Left lobe of liver (tissue), 2 donors: Measurements from ENCODE around the gene IL1RAPL1. TPM values are rescaled to one million over a fixed set of nuclear protein-coding genes. Genes with fewer than 3 reads are reported as not detected.

Experiments used
- ATAC-seq: fragments of 200-7000 bp; cut with Tn5 transposase; one replicate; pipeline ENCODE4 v1.9.1; 2020; ENCODE audit warnings: mild to moderate bottlenecking, moderate library complexity
- DNase-seq: peaks from one replicate; pipeline ENCODE4 v3.0.0-alpha.2; 2020; ENCODE audit warnings: low spot score
- total RNA-seq: library from RNA; stranded (reverse); gene quantifications from one replicate; pipeline ENCODE4 v1.2.1, GENCODE V29; 2021
- donor health status: DM: no; HTN: no; CAD: no; lungs with moderate emphysema.
- donor health status: DM: no; HTN: yes; CAD: no.

The IL1RAPL1 gene
- total RNA-seq, 1 donor from 2014 or later, result not detected

DNA sequence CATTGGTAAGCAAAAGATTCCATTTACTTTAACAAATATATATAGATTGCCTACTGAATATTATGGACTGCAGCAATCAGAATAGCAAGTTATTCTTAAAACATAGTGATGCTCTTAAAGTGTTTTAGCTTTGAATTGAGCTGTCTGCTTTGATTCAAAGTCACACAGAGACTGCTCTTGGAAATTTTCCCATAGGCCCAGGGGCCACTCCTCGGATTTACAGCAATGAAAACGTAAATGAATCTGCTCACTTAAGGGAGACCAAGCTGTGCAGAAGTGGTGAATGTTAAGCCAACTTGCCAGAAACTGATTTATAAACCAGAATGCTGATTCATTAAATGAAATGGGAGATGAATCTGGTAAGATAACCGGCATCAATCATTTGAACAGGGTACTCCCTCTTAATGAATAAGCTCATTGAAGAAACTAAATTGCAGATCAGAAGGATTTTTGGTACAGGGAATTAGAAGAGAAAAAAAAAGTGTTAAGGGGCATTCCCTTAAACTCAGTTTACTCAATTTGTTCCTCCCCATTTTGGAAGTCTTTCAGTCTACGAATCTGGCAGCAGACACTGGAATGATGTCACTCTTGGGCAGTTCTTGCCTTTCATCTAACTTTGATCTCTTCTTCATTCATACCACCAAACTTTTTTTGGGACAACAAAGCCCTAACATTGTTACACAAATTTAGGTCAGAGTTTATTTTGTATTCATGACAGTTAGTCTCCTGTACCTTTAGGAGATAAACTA lies 1264.8 kb downstream of the IL1RAPL1 start:
- DNase-seq (no peak), ATAC-seq (no peak)

DNA sequence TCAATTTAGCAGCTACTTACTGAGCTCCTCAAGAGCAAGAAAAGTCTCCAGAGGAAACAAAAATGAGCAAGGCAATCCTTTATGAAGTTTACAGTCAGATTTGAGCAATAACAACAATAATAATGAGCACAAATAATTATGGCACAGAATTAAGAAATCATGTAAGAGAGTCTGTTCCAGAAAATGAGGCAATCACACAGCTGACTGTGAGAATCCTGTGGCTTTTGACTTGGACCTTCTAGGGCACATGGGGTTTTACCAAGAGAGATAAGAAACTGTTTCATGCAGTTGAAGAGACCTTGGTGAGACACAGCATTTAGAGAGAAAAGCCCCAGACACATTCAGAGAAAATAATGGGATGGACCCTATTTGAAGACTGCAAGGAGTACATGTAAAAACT lies 1265.5 kb downstream of the IL1RAPL1 start:
- no peak for ATAC-seq
- no peak for DNase-seq

DNA sequence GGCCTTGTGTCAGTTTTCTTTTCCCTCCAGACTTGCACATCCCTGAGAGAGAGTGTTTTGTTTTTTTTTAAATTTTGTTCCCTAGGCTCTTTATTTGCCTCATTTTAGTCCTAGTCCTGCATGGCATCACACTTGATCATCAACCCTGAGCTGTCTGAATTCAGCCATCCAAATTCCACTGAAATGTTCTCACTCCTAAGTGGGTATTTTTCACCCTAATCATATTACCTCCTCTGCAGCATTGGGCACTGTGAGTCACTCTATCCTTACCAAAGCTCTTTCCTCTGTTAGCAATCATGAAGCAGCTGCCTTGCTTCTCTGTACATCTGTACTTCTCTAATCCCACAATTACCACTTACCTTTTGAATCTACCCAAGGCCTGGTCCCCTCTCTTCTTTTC lies 1271.5 kb downstream of the IL1RAPL1 start:
- DNase-seq, result no peak
- no peak for ATAC-seq

GRCh38 chrX:29862126-29862677 lies 1275.0 kb downstream of the IL1RAPL1 start:
- DNase-seq (no peak), ATAC-seq (no peak)

DNA sequence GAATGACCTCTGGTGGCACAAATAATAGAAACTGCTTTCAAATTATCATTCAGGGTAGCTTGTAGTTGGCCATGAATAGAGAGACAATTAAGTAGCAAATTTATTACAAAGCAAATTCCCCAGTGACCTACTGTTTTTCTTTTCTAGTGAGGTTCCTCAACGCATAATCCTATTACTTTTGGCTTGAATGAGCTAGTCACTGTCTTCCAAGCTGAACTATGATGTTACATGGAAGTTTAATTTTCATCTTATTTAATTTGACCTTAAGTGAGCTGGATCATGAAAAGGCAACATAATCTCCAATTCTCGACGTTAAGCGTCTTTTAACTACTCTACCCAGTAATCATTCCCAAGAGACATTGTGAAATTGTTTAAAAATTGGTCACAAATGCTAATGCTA lies 1280.7 kb downstream of the IL1RAPL1 start:
- ATAC-seq, result no peak
- no peak for DNase-seq

- ATAC-seq (no peak), DNase-seq (no peak)
Observed at GRCh38 chrX:29869837-29870236, 1282.6 kb downstream of the IL1RAPL1 start.

DNA sequence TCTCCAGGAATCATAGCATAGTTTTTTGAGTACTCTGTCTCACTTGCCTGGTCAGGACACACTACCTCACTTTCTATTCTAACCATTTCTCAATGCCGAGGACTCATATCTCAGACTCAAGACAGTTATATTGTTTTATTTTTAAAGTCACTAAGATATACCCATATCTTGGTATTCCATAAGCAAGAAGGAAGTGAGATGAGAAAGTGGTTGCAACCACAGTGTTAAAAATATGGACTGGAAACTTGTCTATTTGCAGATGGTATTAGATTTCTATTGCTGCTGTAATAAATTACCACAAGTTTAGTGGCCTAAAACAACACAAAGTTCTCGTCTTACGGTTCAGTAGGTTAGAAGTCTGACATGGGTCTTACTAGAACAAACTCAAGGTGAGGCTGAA lies 1283.4 kb downstream of the IL1RAPL1 start:
- ATAC-seq, result no peak
- no peak for DNase-seq

- ATAC-seq (no peak), DNase-seq (no peak)
Observed at GRCh38 chrX:29872831-29873230, 1285.6 kb downstream of the IL1RAPL1 start.

- ATAC-seq (no peak), DNase-seq (no peak)
Observed at GRCh38 chrX:29876733-29877132, 1289.5 kb downstream of the IL1RAPL1 start.

GRCh38 chrX:29880977-29881376 lies 1293.7 kb downstream of the IL1RAPL1 start:
- no peak for ATAC-seq
- no peak for DNase-seq

GRCh38 chrX:29890004-29890403 lies 1302.8 kb downstream of the IL1RAPL1 start:
- ATAC-seq (no peak), DNase-seq (no peak)

DNA sequence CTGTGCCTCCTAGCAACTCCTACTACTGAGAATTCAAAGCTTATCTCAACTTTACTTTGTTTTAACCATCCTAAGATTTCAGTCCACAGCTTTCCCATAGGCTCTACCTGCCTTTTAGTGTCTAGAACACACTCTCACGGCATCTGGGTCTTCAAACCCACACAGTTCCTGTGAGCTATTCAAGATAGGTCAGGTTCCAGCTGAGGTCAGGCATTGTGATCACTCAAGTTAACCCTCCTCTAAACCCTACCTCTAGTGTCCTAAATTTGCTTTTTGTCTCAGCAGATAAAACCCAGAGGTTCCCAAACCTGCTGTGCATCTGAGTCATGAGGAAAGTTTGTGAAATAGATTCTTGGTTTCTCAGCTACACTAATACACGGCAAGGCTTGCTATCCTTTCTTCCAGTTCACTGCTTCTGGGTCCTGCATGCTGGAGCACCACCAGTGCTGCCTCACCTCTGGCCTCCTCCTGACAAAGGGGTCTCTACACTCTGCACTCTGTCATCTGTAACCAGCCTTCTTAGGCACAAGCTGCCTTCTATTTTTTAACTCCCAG lies 1303.5 kb downstream of the IL1RAPL1 start:
- no peak for DNase-seq
- no peak for ATAC-seq

- DNase-seq, result no peak
- ATAC-seq, result no peak
Observed at GRCh38 chrX:29902004-29902403, 1314.8 kb downstream of the IL1RAPL1 start.

DNA sequence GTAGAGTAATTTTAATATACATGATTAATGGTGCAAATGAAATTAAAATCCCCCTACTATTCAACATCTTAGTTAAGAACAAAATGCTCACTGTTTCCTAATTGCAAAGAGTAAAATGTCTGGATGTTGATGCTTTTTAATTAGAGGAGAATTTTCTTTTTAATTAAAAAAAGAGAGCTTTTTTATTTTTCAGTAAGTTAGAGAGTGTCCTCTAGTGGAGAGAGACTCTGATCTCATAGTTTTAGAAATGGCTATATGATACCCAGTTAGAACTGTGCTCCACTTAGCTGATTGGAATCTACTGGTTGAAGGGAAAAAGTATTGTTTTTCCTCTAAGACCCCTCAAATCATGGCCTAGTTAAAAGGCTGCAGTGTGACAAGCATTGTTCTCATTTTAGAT lies 1316.1 kb downstream of the IL1RAPL1 start:
- DNase-seq (no peak), ATAC-seq (no peak)

GRCh38 chrX:29911673-29912072 lies 1324.4 kb downstream of the IL1RAPL1 start:
- no peak for DNase-seq
- no peak for ATAC-seq

GRCh38 chrX:29913647-29914046 lies 1326.4 kb downstream of the IL1RAPL1 start:
- DNase-seq, result no peak
- ATAC-seq, result no peak

DNA sequence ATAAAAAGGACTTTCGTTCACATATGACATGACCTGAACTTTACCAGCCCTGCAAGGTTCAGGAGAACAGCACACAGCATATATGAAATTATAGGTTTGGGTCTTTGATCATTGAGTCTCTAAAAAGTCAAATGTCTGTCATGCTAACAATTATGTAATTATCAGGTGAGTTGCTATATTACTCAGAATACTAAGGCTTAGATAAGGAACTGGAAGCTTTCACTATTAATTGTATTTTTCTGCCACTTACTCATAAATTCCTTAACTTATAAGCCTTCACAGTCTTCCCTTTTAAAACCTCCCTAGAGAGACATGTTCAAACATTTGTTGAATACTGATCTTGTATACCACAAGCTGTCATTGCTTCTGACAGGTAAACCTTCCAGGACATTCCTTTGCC lies 1335.4 kb downstream of the IL1RAPL1 start:
- no peak for DNase-seq
- ATAC-seq, result no peak

DNA sequence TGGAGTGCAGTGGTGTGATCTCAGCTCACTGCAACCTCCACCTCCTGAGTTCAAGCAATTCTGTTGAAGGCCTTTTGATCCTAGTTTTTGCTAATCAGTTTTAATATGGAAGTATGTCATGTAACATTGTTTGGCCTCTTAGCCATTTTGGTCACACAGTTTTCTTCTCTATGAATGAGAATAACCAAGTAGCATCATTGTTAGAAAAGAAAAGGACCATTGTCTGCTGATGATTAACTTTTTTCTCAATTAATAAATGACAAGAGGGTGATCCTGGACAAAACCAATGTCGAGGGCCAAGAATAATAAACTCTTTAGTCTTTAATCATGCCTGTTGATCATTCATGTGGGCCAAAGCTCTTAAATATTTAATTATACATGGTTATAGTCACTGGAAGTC lies 1338.8 kb downstream of the IL1RAPL1 start:
- ATAC-seq, result no peak

DNA sequence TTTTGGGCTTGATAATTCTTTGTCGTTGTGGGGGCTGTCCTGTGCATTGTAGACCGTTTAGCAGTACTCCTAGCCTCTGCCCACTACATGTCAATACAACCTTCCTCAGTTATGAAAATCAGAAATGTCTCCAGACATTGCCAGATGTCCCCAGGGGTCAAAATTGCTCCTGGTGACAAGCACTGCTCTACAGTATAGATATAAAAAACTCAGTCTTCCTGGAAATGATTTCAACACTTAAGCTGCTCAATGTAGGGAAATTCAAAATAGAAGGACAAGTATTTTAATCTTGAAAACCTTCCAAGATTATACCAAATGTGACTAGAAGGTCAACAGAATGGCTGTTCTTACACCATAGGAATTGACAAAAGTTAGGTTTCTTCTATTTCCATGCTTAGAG lies 1339.4 kb downstream of the IL1RAPL1 start:
- ATAC-seq (no peak), DNase-seq (no peak)

More for the DNA sequence above, 1338.8 kb downstream of the IL1RAPL1 start:
- DNase-seq, result no peak

DNA sequence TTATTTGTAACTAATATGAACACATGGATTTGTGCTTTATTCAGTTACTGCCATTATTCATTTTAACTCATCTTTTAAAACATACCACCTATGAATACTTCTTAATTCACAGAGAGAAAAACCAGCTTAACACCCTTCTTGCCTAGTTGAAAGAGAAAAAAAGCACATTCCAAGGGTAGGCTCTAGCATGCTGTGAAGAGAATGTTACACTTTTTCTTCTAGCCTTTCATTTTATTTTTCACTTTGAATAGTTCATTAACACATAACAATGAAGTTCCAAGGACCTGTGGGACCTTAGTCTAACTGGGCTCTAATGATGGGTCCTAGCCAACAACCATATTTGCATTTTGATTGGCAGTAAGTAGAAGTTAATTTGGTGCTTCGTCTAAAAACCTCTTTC lies 1348.2 kb downstream of the IL1RAPL1 start:
- no peak for ATAC-seq
- DNase-seq, result no peak

DNA sequence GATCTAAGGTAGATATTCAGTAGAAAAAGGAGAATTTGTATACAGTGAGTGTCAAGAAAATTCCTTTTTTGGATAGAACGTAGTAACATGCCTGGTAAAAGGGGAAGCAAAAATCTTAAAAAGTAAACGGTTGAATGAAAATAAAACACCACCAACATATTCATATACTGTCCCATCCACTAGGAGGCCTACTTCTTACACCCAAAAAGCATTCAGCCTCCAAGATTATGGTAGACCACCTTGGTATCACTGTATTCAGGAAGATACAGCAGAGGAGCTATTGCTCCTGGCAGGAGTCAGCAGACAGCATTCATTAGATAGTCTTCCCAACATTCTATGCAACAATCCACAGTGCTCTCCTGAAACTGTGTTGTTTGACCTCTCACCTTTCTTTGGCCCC lies 1353.5 kb downstream of the IL1RAPL1 start:
- ATAC-seq, result no peak
- DNase-seq, result no peak

DNA sequence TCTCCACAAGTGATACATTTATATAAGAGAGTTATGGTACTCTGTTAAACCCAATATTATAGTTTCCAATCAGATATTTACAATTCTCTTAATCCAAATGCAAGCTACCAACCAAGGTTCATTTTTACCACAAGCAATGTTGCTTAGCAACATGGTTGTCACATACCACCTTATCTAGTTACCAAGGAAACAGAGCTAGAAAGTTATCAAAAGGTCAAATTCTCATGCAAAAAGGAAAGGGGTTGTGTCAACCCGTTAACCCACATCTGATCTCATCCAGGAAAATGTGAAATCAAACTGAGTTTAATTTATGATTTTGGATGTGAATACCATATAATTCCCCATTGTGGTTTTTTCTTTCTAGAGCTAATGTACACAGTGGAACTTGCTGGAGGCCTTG lies 1354.0 kb downstream of the IL1RAPL1 start:
- ATAC-seq (no peak), DNase-seq (no peak)

DNA sequence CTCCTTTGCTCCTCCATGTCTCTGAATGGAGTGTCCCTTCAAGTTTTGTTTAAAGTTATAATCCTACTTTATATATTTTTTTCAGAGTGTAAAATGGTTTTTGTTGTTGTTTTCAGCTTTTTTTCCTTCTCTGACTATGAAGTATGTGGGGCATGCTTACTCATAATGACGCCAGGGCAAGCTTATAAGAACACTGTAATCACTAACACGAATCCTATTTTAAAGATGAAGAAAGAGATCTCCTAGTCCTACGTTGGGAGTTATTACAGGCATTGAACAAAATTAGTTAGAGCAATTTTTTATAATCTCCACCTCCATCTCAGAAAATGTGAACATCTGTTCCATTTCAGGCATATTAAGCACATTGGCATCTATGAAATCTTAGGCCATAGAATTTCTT lies 1360.0 kb downstream of the IL1RAPL1 start:
- ATAC-seq (no peak), DNase-seq (no peak)
